H1 (cell line): ENCODE measurements around the gene TTC32. TPM values are rescaled to one million over a fixed set of nuclear protein-coding genes. Genes with fewer than 3 reads are reported as not detected.

Source experiments
- CTCF ChIA-PET: fragments of 300-600 bp; sonication (Branson Sonifier 250); formaldehyde crosslinking; loops from one replicate; lab custom pipeline; 2021; ENCODE audit not compliant: partially characterized antibody; lab: Charles Lee
- POLR2A ChIA-PET: fragments of 300-600 bp; sonication (Branson Sonifier 250); formaldehyde crosslinking; loops from one replicate; lab custom pipeline; 2021; ENCODE audit warnings: inconsistent platforms; ENCODE audit not compliant: partially characterized antibody; lab: Charles Lee
- DNase-seq, 2 experiments: peaks; one replicate each; pipeline versions ENCODE4 v3.0.0 to v3.0.0-alpha.2; 2010 to 2022; ENCODE audit warnings: low spot score in 2 of 2, low read depth in 1 of 2, mixed read lengths in 1 of 2
- FAIRE-seq: peaks from 2 replicates; lab custom pipeline; 2011; peaks lifted over from hg19 to GRCh38; lab: Jason Lieb, UNC
- H2AFZ ChIP-seq: 2 replicates; pipeline ENCODE4 v1.8.1; 2012; ENCODE audit warnings: low read length, inconsistent platforms
- H2AK5ac ChIP-seq: 2 replicates; pipeline ENCODE4 v1.6.1; 2013; ENCODE audit warnings: low read depth, low read length
- H2BK120ac ChIP-seq: replicated peaks from 2 replicates; pipeline ENCODE3; 2013; ENCODE audit warnings: low read depth, low read length, inconsistent platforms
- H2BK12ac ChIP-seq: 2 replicates; pipeline ENCODE4 v1.6.1; 2013; ENCODE audit warnings: low read depth, low read length
- H2BK15ac ChIP-seq: 2 replicates; pipeline ENCODE4 v1.6.1; 2013; ENCODE audit warnings: low read length
- H2BK20ac ChIP-seq: 2 replicates; pipeline ENCODE4 v1.6.1; 2013; ENCODE audit warnings: low read length
- H2BK5ac ChIP-seq: 2 replicates; pipeline ENCODE4 v1.6.1; 2013; ENCODE audit warnings: low read depth, low read length
- H3K14ac ChIP-seq: 2 replicates; pipeline ENCODE4 v1.6.1; 2013; ENCODE audit warnings: inconsistent platforms; ENCODE audit not compliant: insufficient read length
- H3K18ac ChIP-seq: 2 replicates; pipeline ENCODE4 v1.6.1; 2013; ENCODE audit warnings: low read length; ENCODE audit errors: extremely low read depth
- H3K23ac ChIP-seq: 2 replicates; pipeline ENCODE4 v1.6.1; 2013; ENCODE audit warnings: inconsistent platforms; ENCODE audit not compliant: insufficient read length
- H3K23me2 ChIP-seq: 2 replicates; pipeline ENCODE4 v1.6.1; 2013; ENCODE audit warnings: low read depth, low read length
- H3K27ac ChIP-seq: 2 replicates; pipeline ENCODE4 v1.6.1; 2011; ENCODE audit warnings: low read depth, low read length, inconsistent platforms
- H3K27me3 ChIP-seq, 4 experiments: replicated peaks in 1 of 4; 1 replicate in 1 of 4; 2 replicates in 3 of 4; pipeline versions ENCODE4 v1.6.1 to v1.8.1; 2011 to 2013; ENCODE audit warnings: low read length in 3 of 4, mild to moderate bottlenecking in 3 of 4, inconsistent platforms in 2 of 4, mixed read lengths in 2 of 4, moderate library complexity in 1 of 4; ENCODE audit not compliant: control insufficient read depth in 3 of 4, insufficient read depth in 3 of 4; ENCODE audit errors: extremely low read depth in 1 of 4
- H3K36me3 ChIP-seq, 4 experiments: 2 replicates each; pipeline versions ENCODE4 v1.6.1 to v1.8.1; 2011 to 2013; ENCODE audit warnings: mild to moderate bottlenecking in 4 of 4, low read length in 3 of 4, moderate library complexity in 2 of 4, control low read depth in 1 of 4, inconsistent platforms in 1 of 4; ENCODE audit not compliant: insufficient read depth in 4 of 4, control insufficient read depth in 2 of 4
- H3K4ac ChIP-seq: replicated peaks from 2 replicates; pipeline ENCODE3; 2013; ENCODE audit warnings: low read length, low read depth, mixed read lengths, inconsistent platforms; ENCODE audit not compliant: insufficient read length
- H3K4me1 ChIP-seq, 4 experiments: replicated peaks in 1 of 4; 1 replicate in 1 of 4; 2 replicates in 3 of 4; pipeline versions ENCODE4 v1.6.1 to v1.8.1; 2011 to 2013; ENCODE audit warnings: low read length in 3 of 4, inconsistent platforms in 2 of 4, mixed read lengths in 1 of 4; ENCODE audit not compliant: insufficient read depth in 4 of 4, control insufficient read depth in 3 of 4
- H3K4me2 ChIP-seq, 2 experiments: 2 replicates each; pipeline versions ENCODE4 v1.6.1 to v1.8.1; 2011 to 2013; ENCODE audit warnings: low read depth in 2 of 2, low read length in 2 of 2, control low read depth in 1 of 2, inconsistent platforms in 1 of 2, mild to moderate bottlenecking in 1 of 2; ENCODE audit not compliant: insufficient read depth in 1 of 2
- H3K4me3 ChIP-seq, 4 experiments: fragments of 200-600, 300-600 bp in 1 of 4; sonication (generic), shearing (Covaris generic), sonication (Bioruptor Twin) in 1 of 4; 2 replicates each; pipeline versions ENCODE4 v1.5.1 to v1.8.1; 2011 to 2016; ENCODE audit warnings: low read length in 4 of 4, low read depth in 3 of 4, control low read depth in 2 of 4, inconsistent platforms in 2 of 4, mild to moderate bottlenecking in 2 of 4, mixed read lengths in 1 of 4, moderate library complexity in 1 of 4; ENCODE audit not compliant: insufficient read depth in 2 of 4; ENCODE audit errors: extremely low read depth in 1 of 4
- H3K56ac ChIP-seq: replicated peaks from 2 replicates; pipeline ENCODE3; 2013; ENCODE audit warnings: low read depth, mild to moderate bottlenecking, mixed read lengths, low read length, inconsistent platforms; ENCODE audit not compliant: insufficient read length
- H3K79me1 ChIP-seq: 2 replicates; pipeline ENCODE4 v1.6.1; 2013; ENCODE audit warnings: low read depth, low read length, control low read depth
- H3K79me2 ChIP-seq, 2 experiments: 2 replicates each; pipeline versions ENCODE4 v1.6.1 to v1.8.1; 2012 to 2013; ENCODE audit warnings: low read length in 2 of 2, mild to moderate bottlenecking in 2 of 2, inconsistent platforms in 1 of 2; ENCODE audit not compliant: insufficient read depth in 2 of 2, control insufficient read depth in 1 of 2
- H3K9ac ChIP-seq, 4 experiments: replicated peaks in 1 of 4; 1 replicate in 1 of 4; 2 replicates in 3 of 4; pipeline versions ENCODE4 v1.6.1 to v1.8.1; 2011 to 2013; ENCODE audit warnings: low read depth in 3 of 4, low read length in 3 of 4, control low read depth in 2 of 4, mild to moderate bottlenecking in 2 of 4, moderate library complexity in 2 of 4, inconsistent platforms in 1 of 4; ENCODE audit errors: extremely low read depth in 1 of 4
- H3K9me3 ChIP-seq, 2 experiments: 2 replicates each; pipeline versions ENCODE4 v1.6.1 to v1.8.1; 2012 to 2013; ENCODE audit warnings: mild to moderate bottlenecking in 2 of 2, moderate library complexity in 2 of 2, control low read depth in 1 of 2, inconsistent platforms in 1 of 2, low read depth in 1 of 2, low read length in 1 of 2, mixed read lengths in 1 of 2; ENCODE audit not compliant: insufficient read depth in 2 of 2
- H4K20me1 ChIP-seq, 2 experiments: replicated peaks in 1 of 2; 2 replicates each; pipeline versions ENCODE3 to v1.8.1; 2011 to 2013; ENCODE audit warnings: inconsistent platforms in 2 of 2, low read length in 2 of 2, mild to moderate bottlenecking in 1 of 2; ENCODE audit not compliant: insufficient read depth in 2 of 2, control insufficient read depth in 1 of 2
- H4K5ac ChIP-seq: 2 replicates; pipeline ENCODE4 v1.6.1; 2013; ENCODE audit warnings: low read length, low read depth, mixed read lengths, inconsistent platforms; ENCODE audit not compliant: insufficient read length
- H4K8ac ChIP-seq: 2 replicates; pipeline ENCODE4 v1.8.0; 2013; ENCODE audit warnings: mild to moderate bottlenecking, moderate library complexity, low read length, inconsistent platforms; ENCODE audit not compliant: insufficient read depth; ENCODE audit errors: extremely low read depth
- H4K91ac ChIP-seq: replicated peaks from 2 replicates; pipeline ENCODE3; 2013; ENCODE audit warnings: low read length, mixed read lengths, inconsistent platforms; ENCODE audit not compliant: insufficient read length
- EP300 ChIP-seq, 2 experiments: IDR thresholded peaks; 1 replicate in 1 of 2; 2 replicates in 1 of 2; pipeline ENCODE4 v1.6.1; 2011 to 2012; ENCODE audit warnings: low read depth in 2 of 2, low read length in 2 of 2, mild to moderate bottlenecking in 2 of 2, borderline replicate concordance in 1 of 2, inconsistent platforms in 1 of 2, moderate library complexity in 1 of 2
- NRF1 ChIP-seq: IDR thresholded peaks from 2 replicates; pipeline ENCODE4 v1.6.1; 2011; ENCODE audit warnings: mild to moderate bottlenecking, low read depth, low read length, improper control_type of control experiment
- RBBP5 ChIP-seq: IDR thresholded peaks from 2 replicates; pipeline ENCODE4 v1.7.1; 2012; ENCODE audit warnings: low read depth, mild to moderate bottlenecking, inconsistent platforms, low read length, moderate library complexity, borderline replicate concordance
- RNF2 ChIP-seq: fragments of 200-900, 300-1000 bp; sonication (generic); IDR thresholded peaks from 2 replicates; pipeline ENCODE4 v1.7.1; 2016; ENCODE audit warnings: borderline replicate concordance, low read depth, mild to moderate bottlenecking, antibody characterized with exemption, low read length; ENCODE audit not compliant: poor library complexity, severe bottlenecking; ENCODE audit errors: missing control alignments
- SP1 ChIP-seq: IDR thresholded peaks from 2 replicates; pipeline ENCODE4 v1.6.1; 2011; ENCODE audit warnings: low read depth, low read length
- polyA plus RNA-seq, 7 experiments: library from polyadenylated mRNA; depleted of rRNA in 3 of 7; stranded (reverse) in 5 of 7; unstranded in 2 of 7; fragments of >200 nt in 5 of 7; fragments of 200-250 nt in 2 of 7; gene quantifications; 1 replicate in 5 of 7; 2 replicates in 1 of 7; 4 replicates in 1 of 7; pipeline versions ENCODE4 v1.2.1 to v1.2.3, GENCODE V29; 2011 to 2013; ENCODE audit warnings: missing spikeins in 2 of 7, mixed read lengths in 2 of 7
- total RNA-seq: library from RNA; stranded (reverse); fragmentation: NEBNext Ultra II Directional; extraction: Animal tissue kit (Norgen Biotek cat#: 25700); gene quantifications from 2 replicates; pipeline ENCODE4 v1.2.1, GENCODE V29; 2021
- TF ChIP-seq, protein P1 (sequence below): IDR thresholded peaks from 2 replicates; pipeline ENCODE4 v1.6.1; 2012; ENCODE audit warnings: inconsistent platforms

Gene TTC32
- total and polyA plus RNA-seq, 2 of the 8 experiments (the other 6 are each of a cell fraction or from before 2014, with no cell fraction given) = 6.8 to 8.7 TPM

DNA sequence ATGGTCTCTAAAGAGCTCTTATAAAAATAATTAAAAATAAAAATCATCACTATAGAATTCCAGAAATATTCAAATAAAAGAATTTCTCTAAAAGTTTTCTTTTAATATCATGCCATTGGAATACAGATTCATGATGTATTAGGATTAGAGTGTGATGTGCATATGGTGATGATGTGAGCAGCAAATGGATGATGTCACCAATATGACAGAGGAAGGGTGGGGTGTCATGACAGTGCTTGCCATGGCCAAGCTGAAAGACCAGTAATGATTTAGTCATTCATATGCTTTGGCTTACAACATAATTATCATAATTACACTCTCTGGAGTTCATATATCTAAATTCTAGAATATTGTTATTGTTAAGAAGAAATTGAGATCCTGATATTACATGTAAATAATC, 27.4 kb upstream of the TTC32 start:
- no peak for TF ChIP-seq RBBP5
- TF ChIP-seq NRF1 = no peak
- TF ChIP-seq, protein P1, sequence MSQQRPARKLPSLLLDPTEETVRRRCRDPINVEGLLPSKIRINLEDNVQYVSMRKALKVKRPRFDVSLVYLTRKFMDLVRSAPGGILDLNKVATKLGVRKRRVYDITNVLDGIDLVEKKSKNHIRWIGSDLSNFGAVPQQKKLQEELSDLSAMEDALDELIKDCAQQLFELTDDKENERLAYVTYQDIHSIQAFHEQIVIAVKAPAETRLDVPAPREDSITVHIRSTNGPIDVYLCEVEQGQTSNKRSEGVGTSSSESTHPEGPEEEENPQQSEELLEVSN = no peak
- no peak for TF ChIP-seq EP300 (IDR thresholded peaks at IDR 0.05; ENCODE audit: borderline replicate concordance in 1 of 2, low read depth in 2 of 2, low read length in 2 of 2)
- TF ChIP-seq RNF2 = no peak
- TF ChIP-seq SP1 = no peak
- Histone ChIP-seq H3K9me3 (peaks cover 2 to 6% of the 10 kb centered on the region in 2 experiments; a peak in 3 of 4 replicates), H3K36me3 (peaks cover 0 to 48% (median 20%) of the 10 kb centered on the region in 4 experiments; a peak in 6 of 8 replicates), H3K4me1 (no peaks in the 10 kb centered on the region), H3K27ac (no peak overlapping the region), H3K14ac (no peak overlapping the region), H3K4ac (no peak overlapping the region), H3K79me2 (no peaks in the 10 kb centered on the region), H4K20me1 (no peaks in the 10 kb centered on the region), H3K23me2 (no peaks in the 10 kb centered on the region), H4K8ac (no peak overlapping the region), H2BK20ac (no peak overlapping the region), H2BK5ac (no peak overlapping the region), H3K79me1 (no peaks in the 10 kb centered on the region), H2AK5ac (no peak overlapping the region), H2BK12ac (no peak overlapping the region), H2BK120ac (no peak overlapping the region), H2AFZ (no peak overlapping the region), H3K9ac (no peak overlapping the region), H4K5ac (no peak overlapping the region), H3K4me2 (no peak overlapping the region), H4K91ac (no peak overlapping the region), H3K27me3 (no peaks in the 10 kb centered on the region), H3K4me3 (no peak overlapping the region), H3K18ac (no peak overlapping the region), H3K23ac (no peak overlapping the region), H2BK15ac (no peak overlapping the region), H3K56ac (no peak overlapping the region)
- DNase-seq = no peak
- ChIA-PET CTCF (no interaction called here), POLR2A (no interaction called here)
- no peak for FAIRE-seq
